Testis (tissue), 3 donors: ENCODE results near the gene KRTAP5-5. TPM values are rescaled to one million over a fixed set of nuclear protein-coding genes. Genes with fewer than 3 reads are reported as not detected.

Source experiments
- DNase-seq: peaks from one replicate; pipeline ENCODE4 v3.0.0-alpha.2; 2019
- H3K27ac ChIP-seq, 2 donors: fragments of 200-600 bp; sonication (generic); one replicate each; pipeline ENCODE4 v1.5.1; 2019
- H3K27me3 ChIP-seq: fragments of 200-600 bp; sonication (generic); one replicate; pipeline ENCODE4 v1.5.1; 2019
- H3K36me3 ChIP-seq: fragments of 200-600 bp; sonication (generic); one replicate; pipeline ENCODE4 v1.5.1; 2017; ENCODE audit warnings: low read depth; ENCODE audit errors: missing control alignments
- H3K4me1 ChIP-seq: fragments of 200-600 bp; sonication (generic); one replicate; pipeline ENCODE4 v1.5.1; 2019
- H3K4me3 ChIP-seq, 2 donors: fragments of 200-600 bp; sonication (generic); one replicate each; pipeline ENCODE4 v1.5.1; 2017 to 2019
- H3K9me3 ChIP-seq: fragments of 200-600 bp; sonication (generic); one replicate; pipeline ENCODE4 v1.5.1; 2017
- POLR2A ChIP-seq: fragments of 450-650 bp; IDR thresholded peaks from one replicate; pipeline ENCODE4 v1.6.1; 2017; ENCODE audit warnings: antibody characterized with exemption, mild to moderate bottlenecking, moderate library complexity
- WGBS, 2 donors: methylation state at CpG; one replicate each; pipeline ENCODE4 v1.1.5; 2018; 5-methylcytosine and 5-hydroxymethylcytosine counted together
- intact Hi-C: fragments of 100-400 bp; cut with DNase I; formaldehyde crosslinking; loops from one replicate; pipeline ENCODE4 v1.15.1; 2023; ENCODE audit warnings: low total_unique reads
- polyA plus RNA-seq: library from polyadenylated mRNA; stranded (reverse); fragments of 350-450 nt; fragmentation: Illumina TruSeq; extraction: RNeasy Lipid Tissue Mini Kit (QIAGEN cat#74804); gene quantifications from one replicate; pipeline ENCODE4 v1.2.3, GENCODE V29; 2014; ENCODE audit warnings: low read depth, low replicate concordance; ENCODE audit not compliant: insufficient read depth
- total RNA-seq, 2 donors: library from RNA; depleted of rRNA; stranded (reverse); fragments of >200 nt; gene quantifications; one replicate each; pipeline ENCODE4 v1.2.3, GENCODE V29; 2016
- TF ChIP-seq, protein P1 (sequence below), 3 experiments: fragments of 450-650 bp in 2 of 3; fragments of 200-600 bp in 1 of 3; sonication (generic) in 1 of 3; IDR thresholded peaks; one replicate each; pipeline ENCODE4 v1.5.1; 2016 to 2019; ENCODE audit warnings: antibody characterized with exemption in 3 of 3, mild to moderate bottlenecking in 2 of 3, moderate library complexity in 1 of 3

The KRTAP5-5 gene
- total and polyA plus RNA-seq, 3 donors from 2014 or later: not detected

DNA sequence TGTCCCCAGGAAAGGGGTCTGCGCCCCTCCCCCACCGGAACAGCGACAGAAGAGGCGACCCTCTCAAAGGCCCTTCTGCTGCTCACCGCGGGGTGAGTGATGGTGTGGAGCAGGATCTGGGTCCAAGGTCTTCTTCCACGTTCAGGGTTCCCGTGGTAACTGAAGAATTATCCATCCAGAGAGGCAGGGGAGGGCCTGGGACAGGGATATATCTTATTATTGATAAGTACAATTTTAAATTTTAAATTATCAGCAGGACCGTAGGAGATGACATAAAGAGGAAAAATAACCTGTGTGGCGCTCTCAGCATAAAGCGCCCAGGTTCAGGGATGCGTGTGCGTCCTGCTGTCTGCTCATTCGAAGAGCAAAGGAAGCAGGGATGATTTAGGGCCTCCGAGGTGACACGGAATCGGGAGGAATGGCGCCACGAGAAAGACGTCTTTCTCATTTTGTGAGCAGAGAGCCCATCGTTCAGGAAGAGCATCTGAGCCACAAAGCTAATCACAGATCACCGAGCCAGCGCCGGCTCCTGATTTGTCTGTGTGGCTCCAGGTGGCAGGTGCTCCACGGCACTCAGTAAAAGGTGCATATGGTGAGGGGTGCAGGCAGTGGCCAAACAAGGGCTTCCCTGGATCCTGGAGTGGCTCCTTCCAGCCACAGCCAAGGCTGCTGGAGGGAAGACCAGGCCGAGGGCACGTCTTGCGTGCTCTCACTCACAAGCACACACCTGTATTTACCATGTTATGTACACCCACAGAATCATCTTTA, 19.3 kb downstream of the KRTAP5-5 start:
- WGBS, 2 donors: 66 to 85% methylated on average over 26 to 28 of the region's 28 CpGs
- Histone ChIP-seq H3K36me3 (no peaks in the 10 kb centered on the region), H3K27me3 (no peaks in the 10 kb centered on the region), H3K9me3 (no peaks in the 10 kb centered on the region), H3K27ac (no peak overlapping the region), H3K4me1 (no peaks in the 10 kb centered on the region), H3K4me3 (no peak overlapping the region)
- no peak for DNase-seq
- TF ChIP-seq, protein P1, sequence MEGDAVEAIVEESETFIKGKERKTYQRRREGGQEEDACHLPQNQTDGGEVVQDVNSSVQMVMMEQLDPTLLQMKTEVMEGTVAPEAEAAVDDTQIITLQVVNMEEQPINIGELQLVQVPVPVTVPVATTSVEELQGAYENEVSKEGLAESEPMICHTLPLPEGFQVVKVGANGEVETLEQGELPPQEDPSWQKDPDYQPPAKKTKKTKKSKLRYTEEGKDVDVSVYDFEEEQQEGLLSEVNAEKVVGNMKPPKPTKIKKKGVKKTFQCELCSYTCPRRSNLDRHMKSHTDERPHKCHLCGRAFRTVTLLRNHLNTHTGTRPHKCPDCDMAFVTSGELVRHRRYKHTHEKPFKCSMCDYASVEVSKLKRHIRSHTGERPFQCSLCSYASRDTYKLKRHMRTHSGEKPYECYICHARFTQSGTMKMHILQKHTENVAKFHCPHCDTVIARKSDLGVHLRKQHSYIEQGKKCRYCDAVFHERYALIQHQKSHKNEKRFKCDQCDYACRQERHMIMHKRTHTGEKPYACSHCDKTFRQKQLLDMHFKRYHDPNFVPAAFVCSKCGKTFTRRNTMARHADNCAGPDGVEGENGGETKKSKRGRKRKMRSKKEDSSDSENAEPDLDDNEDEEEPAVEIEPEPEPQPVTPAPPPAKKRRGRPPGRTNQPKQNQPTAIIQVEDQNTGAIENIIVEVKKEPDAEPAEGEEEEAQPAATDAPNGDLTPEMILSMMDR (IDR thresholded peaks at IDR 0.05): no peak
- no peak for TF ChIP-seq POLR2A
- intact Hi-C loops: no loop called here

DNA sequence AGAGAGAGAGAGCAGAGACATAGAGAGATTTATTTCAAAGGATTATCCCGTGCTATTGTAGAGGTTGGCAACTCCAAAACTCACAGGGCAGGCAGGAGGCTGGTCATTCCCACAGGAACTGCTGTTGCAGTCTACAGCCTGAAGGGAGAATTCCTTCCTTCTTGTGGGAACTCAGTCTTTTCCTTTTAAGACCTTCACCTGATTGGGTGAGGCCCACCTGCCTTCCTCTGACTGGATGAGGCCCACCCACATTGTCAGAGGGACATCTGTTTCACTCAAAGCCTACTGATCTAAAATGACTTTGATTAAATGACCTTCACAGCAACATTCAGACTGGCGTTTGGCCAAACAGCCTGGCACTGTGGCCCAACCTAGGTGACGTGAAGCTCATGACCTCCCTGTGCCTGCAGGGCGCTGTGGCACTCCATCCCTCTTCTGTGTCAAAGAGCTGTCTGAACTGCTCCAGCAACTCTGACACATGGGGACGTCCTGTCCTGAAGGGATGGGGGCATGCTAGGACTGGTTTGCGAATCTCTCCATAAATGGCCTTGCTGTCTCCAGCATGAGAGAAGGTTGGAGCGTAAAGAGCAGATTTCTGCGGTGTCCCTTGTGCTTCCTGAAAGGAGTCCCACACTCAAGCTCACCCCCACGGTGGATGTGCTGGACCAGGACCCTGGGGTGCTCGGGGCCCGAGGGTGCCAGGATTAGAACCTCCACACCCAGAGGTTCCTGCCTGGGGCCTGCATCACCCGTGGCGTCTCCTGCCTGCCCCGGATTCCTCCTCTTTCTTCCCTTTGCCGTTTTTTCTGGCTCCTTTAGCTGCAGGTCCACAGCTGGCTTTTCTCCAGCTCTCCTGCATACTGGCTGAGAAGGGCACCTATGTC, 20.7 kb downstream of the KRTAP5-5 start:
- DNase-seq: no peak
- TF ChIP-seq, protein P1 (IDR thresholded peaks at IDR 0.05): no peak
- TF ChIP-seq POLR2A: no peak
- Histone ChIP-seq H3K4me1 (no peaks in the 10 kb centered on the region), H3K27me3 (no peaks in the 10 kb centered on the region), H3K4me3 (no peak overlapping the region), H3K36me3 (no peaks in the 10 kb centered on the region), H3K9me3 (no peaks in the 10 kb centered on the region), H3K27ac (no peak overlapping the region)
- 59 to 82% methylated on average over 6 to 15 of the region's 15 CpGs for WGBS, 2 donors
- intact Hi-C loops: loop anchor here (10.0 kb wide), 2 partner anchors 185 to 505 kb away; partner anchors contain the start of genes SYT8 and TNNI2

- no peaks in the 10 kb centered on the region for H3K36me3 ChIP-seq
- 62 to 81% methylated on average over 2 to 5 of the region's 5 CpGs for WGBS, 2 donors
- TF ChIP-seq POLR2A: no peak
- TF ChIP-seq, protein P1 (IDR thresholded peaks at IDR 0.05): no peak
- no peak overlapping the region for H3K4me3 ChIP-seq
- no peak for DNase-seq
- intact Hi-C loops: loop anchor here (10.0 kb wide), 2 partner anchors 184 to 504 kb away; partner anchors contain the start of genes SYT8 and TNNI2
- no peak overlapping the region for H3K27ac ChIP-seq
- H3K4me1 ChIP-seq: no peaks in the 10 kb centered on the region
- H3K9me3 ChIP-seq: no peaks in the 10 kb centered on the region
- H3K27me3 ChIP-seq: no peaks in the 10 kb centered on the region
Measured at GRCh38 chr11:1650918-1651262, 21.3 kb downstream of the KRTAP5-5 start.

- 84 to 91% methylated on average over 7 of the region's 7 CpGs for WGBS, 2 donors
- no peaks in the 10 kb centered on the region for H3K36me3 ChIP-seq
- H3K27me3 ChIP-seq: no peaks in the 10 kb centered on the region
- TF ChIP-seq, protein P1 (IDR thresholded peaks at IDR 0.05): no peak
- no peak for TF ChIP-seq POLR2A
- intact Hi-C loops: loop anchor here (10.0 kb wide), 2 partner anchors 183 to 503 kb away; partner anchors contain the start of genes SYT8 and TNNI2
- H3K4me3 ChIP-seq: no peak overlapping the region
- H3K9me3 ChIP-seq: no peaks in the 10 kb centered on the region
- no peak for DNase-seq
- H3K4me1 ChIP-seq: no peaks in the 10 kb centered on the region
- no peak overlapping the region for H3K27ac ChIP-seq
Measured at GRCh38 chr11:1651411-1651980, 21.9 kb downstream of the KRTAP5-5 start.
